Inferior parietal cortex (tissue), 1 donor: ENCODE data around the gene RGS6.

Experiments
- DNase-seq: peaks from one replicate; pipeline ENCODE4 v3.0.0-alpha.2; 2016; ENCODE audit errors: extremely low spot score

The RGS6 gene

DNA sequence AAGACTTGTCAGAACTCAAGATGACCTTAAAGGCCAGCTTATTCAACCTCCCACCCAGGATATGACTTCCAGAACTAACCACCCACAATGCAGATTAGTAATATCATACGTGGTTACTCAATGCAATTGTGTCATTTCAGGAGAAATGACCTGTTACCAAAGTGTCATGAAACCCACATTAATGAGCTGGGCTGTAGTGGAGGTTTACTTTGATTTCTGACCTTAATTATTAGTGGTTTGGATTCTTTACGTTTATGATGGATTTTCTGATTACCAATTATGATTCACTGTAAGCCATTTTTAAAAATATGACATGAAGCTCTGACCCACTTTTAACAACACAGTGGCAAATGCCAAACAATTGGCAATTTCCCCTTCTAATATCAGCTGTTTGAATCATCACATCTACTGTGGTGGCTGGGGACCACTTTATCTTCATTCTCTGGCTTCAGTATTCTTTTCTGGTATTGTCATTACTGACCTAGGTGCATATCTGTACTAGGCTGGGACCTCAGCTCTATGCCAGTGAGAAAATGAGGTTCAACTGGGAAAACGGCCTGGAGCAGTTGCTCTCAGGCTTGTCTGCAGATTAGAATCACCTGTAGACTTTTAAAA is 223.3 kb downstream of the RGS6 start:
- no peak for DNase-seq

DNA sequence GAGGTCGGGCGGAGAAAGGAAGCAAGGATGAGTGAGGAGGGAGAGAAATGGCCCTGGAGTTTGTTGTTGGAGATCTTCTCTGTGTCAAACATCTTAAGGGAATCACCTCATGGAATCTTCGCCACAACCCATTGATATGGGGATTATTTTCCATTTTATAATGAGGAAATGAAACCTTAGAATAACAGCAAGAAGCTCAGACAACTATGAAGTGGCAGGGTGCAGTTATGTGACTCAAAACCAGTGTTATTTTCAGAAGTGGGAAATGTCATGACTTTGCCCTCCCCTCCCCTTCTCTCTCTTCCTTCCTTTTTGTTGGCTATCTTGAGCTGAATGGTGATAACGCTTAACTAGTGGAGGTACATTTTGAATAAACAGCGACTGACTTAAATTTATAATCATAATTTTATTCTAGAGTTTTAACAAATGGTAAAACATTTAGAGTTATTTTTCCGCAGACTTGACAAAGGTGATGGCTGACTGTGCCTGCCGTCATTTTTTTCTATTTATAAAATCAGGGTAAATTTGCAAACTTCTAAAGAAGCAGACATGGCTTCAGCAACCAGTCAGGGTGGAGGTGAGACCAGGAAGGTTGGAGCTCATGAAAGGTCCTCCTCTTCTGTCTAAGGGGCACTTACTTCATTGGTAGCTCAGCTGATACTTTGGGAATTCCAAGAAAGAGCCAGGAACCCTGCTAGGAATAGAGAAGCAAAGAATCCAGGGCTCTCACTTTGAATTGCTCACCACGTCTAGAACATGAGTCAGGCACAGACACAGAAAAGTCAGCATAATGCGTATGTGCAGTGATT is 232.4 kb downstream of the RGS6 start:
- no peak for DNase-seq

DNA sequence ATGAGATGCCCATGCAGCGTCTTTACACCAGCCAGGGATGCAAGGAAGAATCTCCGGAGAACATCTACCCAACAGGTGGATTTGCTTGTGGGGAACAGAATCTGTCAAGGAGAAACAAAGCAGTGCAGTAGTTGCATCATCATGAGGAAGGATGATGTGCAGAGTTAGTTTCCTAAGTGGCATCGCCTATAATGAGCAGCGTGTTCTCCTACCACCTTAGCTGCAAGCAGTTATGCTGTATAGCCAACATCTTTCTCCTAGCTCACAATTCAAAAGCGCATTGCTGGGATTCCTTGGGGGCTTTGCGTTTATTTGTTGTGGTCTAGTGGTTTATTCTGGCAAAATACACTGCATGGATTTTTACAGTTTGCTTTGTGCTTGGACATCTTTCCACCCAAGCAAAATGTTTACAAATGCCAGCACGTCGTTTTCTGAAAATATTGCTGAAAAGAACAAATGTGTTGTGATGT is 233.0 kb downstream of the RGS6 start:
- peak; percentile 21 for DNase-seq

DNA sequence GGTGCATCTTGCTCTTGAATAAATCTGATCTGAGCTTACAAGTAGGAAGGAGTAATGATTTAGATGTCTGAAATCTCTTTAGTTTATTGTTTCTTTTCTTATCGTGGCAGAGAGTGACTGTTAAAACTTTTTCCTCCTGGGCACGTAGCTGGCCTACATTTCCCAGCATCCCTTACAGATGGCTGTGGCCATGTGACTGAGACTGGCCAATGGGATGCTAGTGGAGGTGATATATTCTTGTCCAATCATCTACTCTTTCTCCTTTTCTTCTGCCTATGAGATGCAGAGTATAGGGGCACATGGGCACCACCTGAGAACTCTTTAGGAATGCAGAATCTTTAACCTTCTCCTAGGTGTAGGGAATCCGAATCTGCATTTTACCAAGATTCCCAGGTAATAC is 237.3 kb downstream of the RGS6 start:
- no peak for DNase-seq

DNA sequence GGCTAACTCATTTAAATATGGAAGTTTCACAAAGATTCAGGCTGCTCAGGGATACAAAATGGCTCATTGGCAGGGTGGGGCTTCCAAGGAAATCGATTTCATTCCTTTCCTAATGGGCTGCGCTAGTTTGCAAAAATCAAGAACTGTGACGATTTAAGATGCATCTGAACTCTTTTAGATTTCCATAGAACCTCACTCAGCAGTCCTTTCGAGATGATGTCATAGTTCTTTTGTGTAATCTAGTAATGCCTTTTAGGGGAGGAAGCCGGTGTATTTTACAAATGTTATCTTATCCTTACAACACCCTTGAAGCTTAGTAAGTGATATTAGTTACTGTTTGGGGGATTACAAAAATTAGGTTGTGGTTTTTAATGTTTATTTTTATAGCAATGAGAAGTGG is 239.8 kb downstream of the RGS6 start:
- DNase-seq = no peak

DNA sequence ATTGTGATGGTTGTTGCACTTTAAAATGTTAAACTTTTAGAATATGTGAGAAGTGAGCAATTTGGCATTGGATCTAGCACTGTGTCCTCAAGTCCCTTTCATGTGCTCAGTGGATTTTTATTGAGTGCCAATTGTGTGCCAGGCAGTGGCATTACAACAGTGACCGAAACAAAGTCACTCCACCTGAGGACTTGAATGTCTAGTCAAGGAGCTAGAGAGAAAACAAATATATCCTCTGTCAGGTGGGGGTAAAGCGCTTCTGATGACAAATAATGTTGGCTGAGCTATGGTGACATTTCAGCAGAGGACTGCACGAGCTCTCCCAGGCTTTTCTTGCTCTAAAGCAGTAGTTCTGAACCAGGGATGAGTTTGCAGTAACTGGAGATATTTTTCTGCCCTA is 240.4 kb downstream of the RGS6 start:
- DNase-seq = no peak

DNA sequence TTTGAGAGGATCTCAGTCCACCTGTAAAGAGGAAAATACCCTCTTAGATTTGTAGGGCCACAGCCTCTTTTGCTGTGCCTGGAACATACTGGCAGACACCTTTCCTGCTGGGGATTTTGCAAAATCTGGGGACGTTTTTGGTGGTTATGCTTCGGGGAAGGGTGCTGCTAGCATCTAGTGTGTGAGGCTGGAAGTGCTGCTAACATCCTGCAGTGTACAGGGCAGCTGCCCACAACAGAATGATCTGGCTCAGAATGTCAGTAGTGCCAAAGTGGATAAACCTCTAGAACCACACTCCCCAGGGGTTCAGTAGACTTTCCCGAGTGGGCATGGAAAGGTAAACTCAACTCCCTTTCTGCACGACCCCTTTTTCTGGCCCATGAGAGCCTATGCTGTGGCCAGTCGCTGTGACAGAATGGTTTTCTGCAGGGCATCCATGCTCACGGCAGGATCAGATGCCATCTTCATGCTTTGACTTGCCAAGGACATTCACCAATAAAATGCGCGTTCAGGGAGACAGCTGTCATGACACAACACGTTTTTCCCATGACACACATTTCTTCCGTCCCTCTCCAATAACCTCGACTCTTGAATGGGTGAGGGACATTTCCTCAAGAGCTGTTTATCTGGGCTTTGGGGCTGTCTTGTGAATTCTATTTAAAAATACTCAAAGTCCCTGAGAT is 240.9 kb downstream of the RGS6 start:
- no peak for DNase-seq

DNA sequence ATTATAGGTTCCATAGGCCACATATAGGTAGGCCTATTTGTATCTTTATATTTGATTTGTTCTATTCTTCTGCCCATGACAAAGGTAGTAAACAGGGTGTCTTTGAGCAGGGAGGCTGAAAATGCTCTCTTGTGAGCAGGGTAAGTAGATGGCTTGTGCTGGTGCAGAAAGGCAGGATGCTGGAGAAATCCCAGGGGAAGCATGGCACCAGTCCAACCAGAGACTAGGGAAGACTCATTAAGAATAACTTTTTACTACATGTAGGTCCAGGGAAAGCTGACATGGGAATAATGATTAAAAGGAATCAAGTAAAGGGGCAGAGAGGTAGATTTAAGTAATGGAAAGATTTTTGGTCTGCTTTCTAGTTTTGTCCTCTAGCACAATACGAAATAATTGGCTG is 245.0 kb downstream of the RGS6 start:
- DNase-seq = no peak

DNA sequence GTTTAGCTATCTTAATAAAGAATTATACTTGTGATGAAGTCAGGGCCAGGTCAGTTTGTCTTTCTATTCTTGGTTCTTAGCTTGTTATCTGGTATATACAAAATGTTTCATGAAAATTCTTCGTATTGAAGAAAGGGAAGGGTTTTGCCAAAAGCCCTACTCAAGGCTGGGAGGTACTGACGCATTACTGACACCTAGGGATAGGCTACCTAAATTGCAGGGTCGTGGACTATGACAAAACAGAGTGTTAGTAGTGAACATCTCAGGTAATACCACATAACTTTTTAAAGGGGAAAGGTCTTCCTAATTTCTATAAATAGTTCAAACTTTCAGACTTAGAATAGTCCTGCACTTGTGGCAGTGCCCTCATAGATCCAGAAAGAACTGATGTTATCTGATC is 246.3 kb downstream of the RGS6 start:
- no peak for DNase-seq

DNA sequence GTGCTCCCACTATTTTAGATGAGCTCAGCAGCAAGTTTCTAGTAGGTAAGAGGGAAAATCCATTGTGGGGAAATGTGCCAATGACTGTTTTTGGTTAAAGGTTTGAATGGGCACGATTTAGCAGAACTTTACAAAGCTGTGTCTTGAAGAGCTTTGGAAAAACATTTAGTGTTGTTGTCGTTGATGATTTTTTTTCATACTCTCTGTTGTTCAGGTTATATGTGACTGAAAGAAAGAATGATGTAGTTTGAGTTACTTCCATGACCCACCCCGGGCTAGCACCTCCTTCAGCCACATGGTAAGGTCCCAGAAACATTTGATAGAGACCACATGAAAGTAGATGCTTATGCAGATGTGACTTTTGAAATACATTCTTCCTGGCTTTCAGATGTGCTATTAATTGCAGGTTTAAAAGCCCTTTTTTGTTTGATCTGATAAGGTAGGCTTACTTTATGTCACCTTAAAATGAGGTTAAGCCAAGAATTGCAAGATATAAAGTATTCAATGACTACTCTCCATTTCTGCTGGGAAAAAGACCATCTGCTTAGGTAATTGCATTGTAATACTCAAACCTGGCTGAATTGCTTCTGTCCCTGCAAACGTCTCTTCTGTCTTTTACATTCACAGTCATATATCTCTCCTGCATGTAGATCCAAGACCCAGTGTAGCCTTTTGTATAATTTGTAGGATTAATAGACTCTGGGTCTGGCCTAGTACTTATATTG is 250.6 kb downstream of the RGS6 start:
- DNase-seq = no peak

DNA sequence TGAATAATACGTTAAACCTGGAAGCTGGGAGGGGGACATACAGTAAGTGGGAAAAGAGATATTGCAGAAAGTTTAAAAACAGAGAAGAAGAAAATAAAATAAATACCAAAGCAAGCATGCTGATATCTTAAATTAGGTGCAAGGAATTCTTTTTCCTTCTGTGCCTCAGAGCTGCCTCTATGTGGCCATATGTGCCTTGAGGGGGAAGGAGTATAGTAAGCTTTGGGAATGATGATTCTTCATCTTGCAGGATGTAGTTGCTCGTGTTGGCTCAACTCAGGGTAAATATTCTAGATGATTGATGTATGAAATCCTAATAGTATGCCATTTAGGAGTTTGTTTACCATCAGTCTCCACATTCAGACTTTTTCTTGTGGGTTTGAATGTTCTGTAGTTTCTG is 251.4 kb downstream of the RGS6 start:
- no peak for DNase-seq

DNA sequence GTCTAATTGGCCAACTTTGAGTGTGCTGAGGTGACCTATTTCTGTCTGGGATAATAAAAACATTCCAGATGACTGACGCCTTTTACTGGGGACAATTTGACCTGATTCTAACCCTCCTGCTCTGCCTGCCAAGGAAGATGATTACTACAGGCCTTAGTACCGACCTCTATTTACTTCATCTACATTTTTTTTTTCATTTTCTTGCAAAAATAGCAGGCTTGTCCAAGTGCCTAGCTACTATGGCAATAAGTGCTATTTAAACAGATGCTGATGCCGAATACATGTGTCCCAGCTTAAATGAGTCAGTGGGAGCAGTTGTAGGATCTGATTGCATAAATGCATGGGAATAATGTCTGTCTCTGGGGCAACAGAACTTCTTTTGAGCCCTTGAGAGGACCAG is 254.3 kb downstream of the RGS6 start:
- no peak for DNase-seq

DNA sequence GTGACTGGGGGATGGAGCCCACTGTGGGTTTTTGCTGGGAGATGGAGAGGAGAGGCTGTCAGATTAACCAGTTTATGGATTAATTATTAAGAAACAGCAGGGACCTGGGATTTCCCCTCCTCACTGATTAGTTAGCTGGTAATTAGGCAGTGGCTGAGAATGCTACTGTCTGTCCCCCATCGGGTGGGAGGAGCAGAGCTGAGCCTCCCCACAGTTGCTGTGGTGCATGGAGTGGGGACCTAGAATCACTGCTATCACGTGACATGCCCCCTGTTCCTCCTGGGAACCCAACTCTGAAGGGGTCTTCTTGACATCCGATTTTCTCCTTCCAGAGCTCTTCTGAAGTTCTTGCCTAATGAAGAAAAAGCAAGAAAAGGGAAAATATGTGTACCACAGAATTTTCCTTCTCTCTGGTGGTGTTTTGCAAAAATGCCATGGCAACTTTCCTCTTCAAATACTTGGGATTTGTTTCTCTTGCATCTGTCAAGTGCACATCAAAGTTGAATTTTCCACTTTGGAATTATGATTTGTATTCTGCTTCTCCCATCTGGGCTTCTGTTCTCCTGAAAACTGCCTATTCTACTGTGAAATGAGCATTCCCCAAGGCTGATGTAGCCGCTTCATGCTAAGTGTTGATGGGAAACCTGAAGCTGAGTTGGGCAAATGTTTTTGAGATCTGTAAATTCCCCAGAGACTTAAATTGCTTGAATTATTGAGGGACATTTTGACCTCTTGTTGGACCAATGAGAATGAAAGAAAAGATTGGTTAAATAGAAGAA is 264.2 kb downstream of the RGS6 start:
- no peak for DNase-seq

DNA sequence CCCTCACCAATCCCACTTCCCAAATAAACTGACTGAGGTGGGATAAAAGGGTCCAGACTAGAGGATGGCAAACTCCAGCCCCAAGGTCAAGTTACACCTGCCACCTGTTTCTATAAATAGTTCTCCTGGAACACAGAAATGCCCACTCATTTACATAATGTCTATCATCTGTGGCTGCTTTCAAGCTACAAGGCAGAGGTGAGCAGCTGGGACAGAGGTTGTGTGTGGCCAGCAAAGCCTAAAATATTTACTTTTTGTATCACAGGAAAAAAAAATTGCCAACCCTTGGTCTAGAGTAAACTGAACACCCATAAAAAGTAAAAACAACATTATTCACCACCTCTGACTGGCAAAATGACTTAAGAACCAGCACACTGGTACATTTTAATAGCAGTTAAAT is 269.4 kb downstream of the RGS6 start:
- no peak for DNase-seq

DNA sequence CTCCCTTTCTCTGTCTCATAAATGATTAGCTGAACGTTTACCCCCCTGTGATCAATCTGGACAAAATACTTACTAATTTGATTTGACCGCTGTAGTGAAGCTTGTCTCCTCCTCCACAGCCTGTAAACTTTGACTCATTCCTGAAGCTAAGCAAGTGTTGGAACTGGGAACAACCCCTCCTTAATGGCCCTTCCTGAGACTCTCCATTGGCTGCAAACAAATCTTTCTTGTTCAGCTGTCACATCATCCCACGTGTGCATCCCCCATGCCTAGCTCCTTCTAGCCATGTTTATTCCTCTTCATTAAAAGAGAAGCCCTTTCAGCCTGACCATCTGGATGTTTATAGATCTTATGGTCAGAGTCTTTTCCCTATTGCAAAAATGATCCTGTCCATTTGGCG is 281.2 kb downstream of the RGS6 start:
- DNase-seq = no peak

DNA sequence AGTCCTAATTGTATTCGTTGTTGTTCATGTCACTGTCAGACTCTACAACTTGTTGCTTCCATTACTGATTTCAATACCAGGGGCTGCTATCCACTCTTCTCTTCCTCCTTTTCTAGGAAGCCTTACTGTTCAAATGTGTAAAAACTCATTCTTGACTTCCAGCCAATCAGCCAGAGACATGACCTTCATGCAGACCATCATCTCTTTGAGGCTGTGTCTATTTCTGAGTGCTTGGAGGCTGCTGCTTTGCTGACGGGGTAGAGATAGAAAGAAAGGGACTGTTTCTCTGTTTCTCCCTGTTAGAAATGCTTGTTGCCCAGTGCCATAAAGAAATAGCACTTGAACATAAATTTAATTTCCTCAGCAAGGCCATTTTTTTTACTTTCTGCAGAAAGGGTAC is 282.9 kb downstream of the RGS6 start:
- DNase-seq = no peak

DNA sequence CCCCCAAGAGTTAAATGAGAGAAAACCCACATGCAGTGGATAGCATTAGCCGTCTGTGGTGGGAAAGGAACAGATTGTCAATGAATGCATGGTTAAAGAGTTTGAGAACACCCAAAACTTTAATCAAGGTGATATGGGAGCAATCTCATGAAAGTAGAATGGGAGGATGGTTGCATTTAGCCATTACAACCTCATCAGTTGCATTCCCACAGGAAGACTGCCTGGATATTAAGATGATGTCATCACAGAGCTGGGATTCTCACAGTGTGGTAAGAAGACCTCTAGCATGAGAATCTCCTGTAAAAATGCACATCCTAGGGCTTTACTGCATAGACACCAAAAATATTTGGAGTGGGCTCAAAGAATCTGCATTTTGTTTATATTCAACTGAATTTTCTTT is 284.9 kb downstream of the RGS6 start:
- DNase-seq = no peak

DNA sequence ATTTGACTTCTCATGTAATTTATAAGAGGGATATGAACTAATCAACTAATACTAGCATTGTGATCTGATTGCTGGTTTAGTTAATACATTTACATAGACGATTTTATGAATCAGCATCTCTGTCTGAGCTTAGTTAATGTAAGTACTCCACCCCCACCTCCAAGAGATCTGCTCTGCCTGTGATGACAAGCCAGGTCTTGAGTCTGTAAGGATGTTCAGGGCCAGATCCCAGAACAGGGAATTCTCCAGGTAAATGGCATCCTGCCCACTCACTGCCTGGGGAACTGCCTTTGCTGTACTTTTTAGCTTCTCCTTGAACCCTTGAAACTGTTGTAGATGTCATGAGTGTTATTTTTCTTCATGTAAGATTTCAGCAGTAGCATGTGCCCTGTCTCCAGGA is 289.8 kb downstream of the RGS6 start:
- DNase-seq = no peak

DNA sequence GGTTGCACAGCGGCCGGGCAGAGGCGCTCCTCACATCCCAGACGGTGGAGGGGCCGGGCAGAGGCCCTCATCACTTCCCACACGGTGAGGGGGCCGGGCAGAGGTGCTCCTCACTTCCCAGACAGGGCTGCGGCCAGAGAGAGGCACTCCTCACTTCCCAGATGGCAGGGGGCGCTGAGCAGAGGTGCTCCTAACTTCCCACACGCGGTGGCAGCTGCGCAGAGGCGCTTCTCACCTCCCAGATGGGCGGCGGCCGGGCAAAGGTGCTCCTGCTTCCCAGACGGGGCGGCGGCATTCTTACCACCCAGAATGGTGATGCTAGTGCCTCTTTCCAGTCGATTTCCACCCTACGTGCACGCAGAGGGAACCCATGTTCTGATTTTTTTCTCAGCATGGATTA is 304.4 kb downstream of the RGS6 start:
- DNase-seq = no peak

DNA sequence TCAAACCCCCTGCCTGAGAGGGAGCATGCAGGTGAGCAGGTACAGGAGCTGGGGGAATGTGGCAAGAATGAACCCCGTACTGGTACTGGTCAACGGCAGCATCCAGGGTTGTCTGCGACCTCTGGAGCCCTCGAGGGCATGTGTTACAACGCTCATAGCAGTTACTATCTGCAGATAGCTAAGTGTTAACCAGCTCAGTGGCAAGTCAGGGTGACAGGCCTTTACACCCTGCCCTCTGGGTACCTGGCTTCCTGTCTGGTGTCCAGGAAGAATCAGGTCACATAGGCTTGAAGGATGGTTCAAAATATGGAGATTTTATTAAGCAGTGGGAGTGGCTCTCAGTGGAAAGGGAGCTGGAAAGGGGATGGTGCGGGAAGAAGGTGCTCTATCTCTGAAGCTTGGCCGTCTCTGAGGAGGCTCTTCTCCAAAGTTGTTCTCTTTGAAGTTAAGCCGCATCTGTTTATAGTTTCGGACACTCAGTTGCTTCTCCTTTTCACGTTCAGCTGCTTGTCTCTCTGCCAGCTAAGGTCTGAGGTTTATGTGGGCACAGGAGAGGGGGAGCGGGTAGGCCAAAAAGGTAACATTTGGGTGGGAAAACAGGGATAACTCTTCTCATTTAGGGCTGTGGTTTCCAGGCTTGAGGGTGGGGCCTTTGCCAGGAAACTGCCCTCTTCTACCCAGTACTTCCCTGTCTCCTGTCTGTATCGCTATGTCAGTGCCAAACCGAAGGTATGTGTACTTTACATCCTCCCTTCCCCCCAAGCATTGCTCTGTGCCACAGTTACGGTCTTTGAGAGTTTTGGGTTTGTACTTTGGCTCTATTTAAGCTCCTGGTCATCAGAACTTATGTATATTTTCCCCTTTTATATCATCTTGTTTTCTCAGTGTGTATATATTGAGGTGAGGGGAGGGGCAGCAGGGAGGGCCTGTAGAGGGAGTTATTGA is 305.8 kb downstream of the RGS6 start:
- DNase-seq = no peak
